ENCODE data around the gene PCGF3. TPM values are rescaled to one million over a fixed set of nuclear protein-coding genes. Genes with fewer than 3 reads are reported as not detected.

Gene PCGF3
- total RNA-seq, 1 experiment from 2014 or later = 31.5 TPM

- Histone ChIP-seq H3F3A (ENCODE audit: low read length, unreplicated experiment) (no peaks in the 10 kb centered on the region), H3K4me1 (ENCODE audit: insufficient read depth, low read length) (peaks cover 25% of the 10 kb centered on the region), H3K79me2 (ENCODE audit: low read length) (peaks cover 20% of the 10 kb centered on the region), H3K27ac (ENCODE audit: low read length) (peak overlapping the region; percentile 26; the same call in 1 of the 2 replicates), H3K4me3 (ENCODE audit: low read length) (peak overlapping the region; percentile 96), H3K9me3 (ENCODE audit: low read length) (no peaks in the 10 kb centered on the region), H3K4me2 (ENCODE audit: low read length) (peak overlapping the region; percentile 98), H3K9ac (ENCODE audit: low read length) (peak overlapping the region; percentile 86), H3K27me3 (ENCODE audit: low read length) (no peaks in the 10 kb centered on the region), H2AFZ (ENCODE audit: low read length) (no peak overlapping the region), H3K9me2 (replicated peaks; ENCODE audit: low read length) (no peaks in the 10 kb centered on the region), H3K36me3 (ENCODE audit: low read depth, low read length) (peaks cover 13% of the 10 kb centered on the region), H4K20me1 (ENCODE audit: low read length) (no peaks in the 10 kb centered on the region)
- peak; percentile 31 for ATAC-seq
- ChIA-PET POLR2A (ENCODE audit: unreplicated experiment) (interaction anchor here (0.6 kb wide), 1 partner anchor 257 kb away, joined by 5 read pairs; no protein-coding TSS in a partner anchor), CTCF (interaction anchor here (1.0 kb wide), 1 partner anchor 71 kb away, joined by 5 read pairs; no protein-coding TSS in a partner anchor)
- TF ChIP-seq CTCF (conservative IDR thresholded peaks at IDR 0.05; ENCODE audit: low read depth, low read length) (no peak), EZH2 (IDR thresholded peaks at IDR 0.05; ENCODE audit: low read length, unreplicated experiment) (no peak), EZH2phosphoT487 (IDR thresholded peaks at IDR 0.05; ENCODE audit: borderline replicate concordance, low read length) (no peak)
- intact Hi-C loops (cut with micrococcal nuclease) = no loop called here
- no TSS peak for BruUV-seq (replicated peaks)
- DNase-seq = no peak
Measured at GRCh38 chr4:673349-674091, 32.1 kb upstream of the PCGF3 start.

- DNase-seq (peak; percentile 93), ATAC-seq (peak; percentile 83)
- CTCF ChIA-PET = interaction anchor here (1.0 kb wide), 1 partner anchor 72 kb away, joined by 5 read pairs; no protein-coding TSS in a partner anchor
- intact Hi-C loops (cut with micrococcal nuclease) = no loop called here
- peak within 1 kb of the TSS; percentile 99 for H3K9ac ChIP-seq (ENCODE audit: low read length)
- peak within 1 kb of the TSS; percentile 98 for H3K4me2 ChIP-seq (ENCODE audit: low read length)
- TF ChIP-seq EZH2 (IDR thresholded peaks at IDR 0.05; ENCODE audit: low read length, unreplicated experiment) (no peak), EZH2phosphoT487 (IDR thresholded peaks at IDR 0.05; ENCODE audit: borderline replicate concordance, low read length) (no peak), CTCF (conservative IDR thresholded peaks at IDR 0.05; ENCODE audit: low read depth, low read length) (peak; percentile 70)
- no TSS peak for BruUV-seq (replicated peaks)
- H3K9me2 ChIP-seq (replicated peaks; ENCODE audit: low read length) = no peaks in the 10 kb centered on the region
- H3K9me3 ChIP-seq (ENCODE audit: low read length) = no peaks in the 10 kb centered on the region
- peak within 1 kb of the TSS; percentile 88 for H2AFZ ChIP-seq (ENCODE audit: low read length)
- POLR2A ChIA-PET (ENCODE audit: unreplicated experiment) = no interaction called here
- peaks cover 13% of the 10 kb centered on the region for H3K36me3 ChIP-seq (ENCODE audit: low read depth, low read length)
- no peaks in the 10 kb centered on the region for H3F3A ChIP-seq (ENCODE audit: low read length, unreplicated experiment)
- H3K27me3 ChIP-seq (ENCODE audit: low read length) = no peaks in the 10 kb centered on the region
- peaks cover 25% of the 10 kb centered on the region for H3K4me1 ChIP-seq (ENCODE audit: insufficient read depth, low read length)
- peaks cover 20% of the 10 kb centered on the region for H3K79me2 ChIP-seq (ENCODE audit: low read length)
- peak within 1 kb of the TSS; percentile 40 for H3K27ac ChIP-seq (ENCODE audit: low read length)
- H4K20me1 ChIP-seq (ENCODE audit: low read length) = no peaks in the 10 kb centered on the region
- peak within 1 kb of the TSS; percentile 96 for H3K4me3 ChIP-seq (ENCODE audit: low read length)
Measured at GRCh38 chr4:674172-675035, 31.2 kb upstream of the PCGF3 start, which contains the start of the genes ATP5ME and MYL5. Gene ATP5ME, minus strand, starts transcription at chr4:674276. Its CDS starts 29 bp downstream, at chr4:674247. Gene MYL5, plus strand, starts transcription at chr4:674542. Its CDS starts 3,485 bp downstream, at chr4:678027.
